ENCODE results near the gene OSBPL1A.

- TF ChIP-seq SP1 (IDR thresholded peaks at IDR 0.05) (no peak), FOXA1 (IDR thresholded peaks at IDR 0.05) (no peak), FOXM1 (IDR thresholded peaks at IDR 0.05; ENCODE audit: borderline replicate concordance) (no peak), SUZ12 (IDR thresholded peaks at IDR 0.05) (no peak), BHLHE40 (IDR thresholded peaks at IDR 0.05; ENCODE audit: borderline replicate concordance) (no peak), TARDBP (IDR thresholded peaks at IDR 0.05) (no peak), PKNOX1 (IDR thresholded peaks at IDR 0.05) (no peak), ELF4 (IDR thresholded peaks at IDR 0.05) (no peak)
Measured at GRCh38 chr18:24395049-24395795, 2.4 kb downstream of the OSBPL1A start.
